Ishikawa (cell line): Measurements from ENCODE around the gene GARIN5A.

ENCODE experiments used
- CEBPB ChIP-seq: IDR thresholded peaks from 2 replicates; pipeline ENCODE4 v1.6.1; 2012
- CREB1 ChIP-seq: IDR thresholded peaks from 2 replicates; pipeline ENCODE4 v1.6.1; 2012; ENCODE audit warnings: low read depth
- EGR1 ChIP-seq: IDR thresholded peaks from 2 replicates; pipeline ENCODE4 v1.6.1; 2012
- EP300 ChIP-seq: IDR thresholded peaks from 2 replicates; pipeline ENCODE4 v1.6.1; 2012; ENCODE audit warnings: borderline replicate concordance
- FOXM1 ChIP-seq: IDR thresholded peaks from 2 replicates; pipeline ENCODE4 v1.6.1; 2012; ENCODE audit warnings: low read depth, borderline replicate concordance
- NFIC ChIP-seq: IDR thresholded peaks from 2 replicates; pipeline ENCODE4 v1.6.1; 2012
- RAD21 ChIP-seq: IDR thresholded peaks from 2 replicates; pipeline ENCODE4 v1.6.1; 2012; ENCODE audit warnings: low read depth
- REST ChIP-seq: IDR thresholded peaks from 2 replicates; pipeline ENCODE4 v1.6.1; 2012; ENCODE audit warnings: low read depth, mild to moderate bottlenecking
- TAF1 ChIP-seq: IDR thresholded peaks from 2 replicates; pipeline ENCODE4 v1.6.1; 2012; ENCODE audit warnings: low read depth, mild to moderate bottlenecking
- TCF12 ChIP-seq: IDR thresholded peaks from 2 replicates; pipeline ENCODE4 v1.6.1; 2012; ENCODE audit warnings: low read depth
- TEAD4 ChIP-seq: IDR thresholded peaks from 2 replicates; pipeline ENCODE4 v1.6.1; 2012
- USF1 ChIP-seq: IDR thresholded peaks from 2 replicates; pipeline ENCODE4 v1.6.1; 2012
- YY1 ChIP-seq: IDR thresholded peaks from 2 replicates; pipeline ENCODE4 v1.6.1; 2012; ENCODE audit warnings: low read depth
- ZBTB7A ChIP-seq: IDR thresholded peaks from 2 replicates; pipeline ENCODE4 v1.6.1; 2012; ENCODE audit warnings: low read depth
- TF ChIP-seq, protein P1 (sequence below): IDR thresholded peaks from 2 replicates; pipeline ENCODE4 v1.6.1; 2012

Gene GARIN5A

DNA sequence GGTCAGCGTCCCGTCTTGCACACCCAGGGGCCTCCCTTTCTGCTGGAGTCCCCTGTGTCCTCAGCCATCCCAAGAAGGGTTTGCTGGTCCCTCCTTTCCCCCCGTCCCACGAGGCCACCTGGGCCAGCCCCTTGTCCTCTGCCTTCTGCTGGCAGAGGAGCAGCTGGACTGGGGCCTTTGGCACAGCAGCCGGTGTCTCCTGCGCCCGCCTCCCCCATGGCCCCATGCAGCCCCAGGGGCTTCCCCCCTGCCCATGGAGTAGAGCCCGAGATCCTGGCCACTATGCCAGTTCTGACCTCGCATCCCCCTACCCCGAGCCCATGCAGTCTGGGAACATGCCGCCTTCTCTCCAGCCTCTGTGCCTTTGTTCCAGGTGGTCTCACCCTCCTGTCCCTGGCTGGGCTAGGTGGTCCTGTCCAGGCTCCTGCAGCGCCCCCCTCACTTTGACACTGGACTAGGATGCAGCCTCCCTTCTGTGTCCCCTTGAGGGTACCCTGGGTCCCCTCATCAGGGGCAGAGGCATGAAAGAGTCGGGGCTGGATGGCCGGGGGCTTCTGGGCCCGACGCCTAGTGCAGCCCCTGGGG lies 5.7 kb upstream of the GARIN5A start:
- TF ChIP-seq REST (no peak), ZBTB7A (no peak), EGR1 (no peak), CEBPB (no peak), NFIC (no peak), RAD21 (no peak), CREB1 (no peak), YY1 (no peak)

- TF ChIP-seq USF1 (no peak), TEAD4 (no peak), RAD21 (no peak), YY1 (no peak), TCF12 (no peak), EP300 (no peak), EGR1 (no peak), REST (no peak), ZBTB7A (no peak)
- TF ChIP-seq, protein P1, sequence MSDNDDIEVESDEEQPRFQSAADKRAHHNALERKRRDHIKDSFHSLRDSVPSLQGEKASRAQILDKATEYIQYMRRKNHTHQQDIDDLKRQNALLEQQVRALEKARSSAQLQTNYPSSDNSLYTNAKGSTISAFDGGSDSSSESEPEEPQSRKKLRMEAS, result no peak
Measured at GRCh38 chr19:50481351-50482149, 4.9 kb upstream of the GARIN5A start.

DNA sequence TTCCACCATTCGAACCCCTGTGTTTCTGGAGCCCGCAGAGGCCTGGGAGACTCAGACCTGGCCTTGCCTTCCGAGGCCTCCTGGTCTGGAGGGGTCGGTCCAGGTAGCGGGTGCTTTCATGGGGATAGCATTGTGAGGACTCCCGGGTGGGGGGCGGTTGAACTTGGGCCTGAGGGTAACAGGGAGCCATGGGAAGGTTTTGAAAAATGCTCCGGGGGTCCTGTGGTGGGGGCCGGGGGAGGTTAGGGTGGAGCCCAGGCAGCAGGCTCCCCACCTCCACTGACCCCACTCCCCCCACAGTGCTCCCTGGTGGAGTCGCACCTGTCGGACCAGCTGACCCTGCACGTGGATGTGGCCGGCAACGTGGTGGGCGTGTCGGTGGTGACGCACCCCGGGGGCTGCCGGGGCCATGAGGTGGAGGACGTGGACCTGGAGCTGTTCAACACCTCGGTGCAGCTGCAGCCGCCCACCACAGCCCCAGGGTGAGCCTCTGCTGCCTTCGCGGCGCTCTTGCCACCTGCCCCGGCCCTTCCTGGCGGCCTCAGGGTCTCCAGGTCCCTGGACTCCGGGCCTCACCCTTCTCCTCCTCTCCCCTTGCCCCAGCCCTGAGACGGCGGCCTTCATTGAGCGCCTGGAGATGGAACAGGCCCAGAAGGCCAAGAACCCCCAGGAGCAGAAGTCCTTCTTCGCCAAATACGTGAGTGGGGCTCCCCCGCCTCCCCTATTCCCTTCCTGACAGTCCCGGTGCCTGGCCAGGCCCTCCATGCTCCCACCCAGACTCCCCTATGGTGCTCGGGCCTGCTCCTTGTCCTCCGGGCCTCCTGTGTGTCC lies 3.8 kb upstream of the GARIN5A start:
- TF ChIP-seq TEAD4 (no peak), REST (no peak), CREB1 (no peak), EGR1 (no peak), TAF1 (no peak), USF1 (no peak), NFIC (no peak)
- TF ChIP-seq, protein P1, result no peak

DNA sequence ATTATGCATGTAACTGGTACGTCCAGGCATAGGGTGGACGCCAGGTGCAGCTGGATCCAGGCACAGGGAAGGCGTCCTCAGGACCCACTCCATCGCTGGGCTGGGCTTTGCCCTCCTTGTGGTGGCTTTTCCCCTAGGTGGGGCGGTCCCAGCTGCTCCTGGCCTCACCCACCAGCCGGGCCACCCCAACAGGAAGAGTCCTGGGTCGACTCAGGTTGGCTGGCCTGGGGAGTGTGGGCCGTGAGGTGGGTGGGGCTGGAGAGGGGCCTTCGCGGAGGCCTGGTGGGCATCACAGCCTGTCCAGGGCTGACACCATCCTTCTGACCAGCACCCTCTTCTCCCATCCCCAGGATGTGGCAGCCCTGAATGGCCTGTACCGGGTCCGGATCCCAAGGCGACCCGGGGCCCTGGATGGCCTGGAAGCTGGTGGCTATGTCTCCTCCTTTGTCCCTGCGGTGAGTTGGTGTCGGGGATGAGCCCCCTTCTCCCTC lies 3.2 kb upstream of the GARIN5A start:
- no peak for TF ChIP-seq TCF12
- TF ChIP-seq EP300, result no peak
- TF ChIP-seq NFIC, result no peak
- no peak for TF ChIP-seq REST
- no peak for TF ChIP-seq CREB1
- TF ChIP-seq USF1, result no peak
- TF ChIP-seq EGR1, result no peak
- TF ChIP-seq FOXM1, result no peak
- TF ChIP-seq TAF1, result no peak
